TTC549 (cell line): ENCODE measurements around the gene SLC4A7.
"Not testable (repeated sequence)": the region's sequence is repeated elsewhere in the genome, so short reads cannot be mapped to it uniquely, and the experiment has no call there.

ENCODE experiments used
- FAIRE-seq: peaks from 2 replicates; lab custom pipeline; 2012; peaks lifted over from hg19 to GRCh38; lab: Jason Lieb, UNC

The SLC4A7 gene

GRCh38 chr3:27426926-27427325 is 57.3 kb downstream of the SLC4A7 start:
- FAIRE-seq, result no peak

GRCh38 chr3:27425896-27426565 is 58.2 kb downstream of the SLC4A7 start:
- FAIRE-seq, result no peak

- not testable (repeated sequence) for FAIRE-seq
Measured at GRCh38 chr3:27424812-27425521, 59.2 kb downstream of the SLC4A7 start.

GRCh38 chr3:27423463-27423862 is 60.7 kb downstream of the SLC4A7 start:
- FAIRE-seq, result no peak

GRCh38 chr3:27422617-27423016 is 61.6 kb downstream of the SLC4A7 start:
- no peak for FAIRE-seq

- no peak for FAIRE-seq
Measured at GRCh38 chr3:27415202-27415601, 69.0 kb downstream of the SLC4A7 start.

- FAIRE-seq, result no peak
Measured at GRCh38 chr3:27392950-27393679, 91.1 kb downstream of the SLC4A7 start.

GRCh38 chr3:27392414-27392813 is 91.8 kb downstream of the SLC4A7 start:
- FAIRE-seq, result not testable (repeated sequence)

- no peak for FAIRE-seq
Measured at GRCh38 chr3:27391796-27392195, 92.4 kb downstream of the SLC4A7 start.

- FAIRE-seq, result no peak
Measured at GRCh38 chr3:27387625-27388024, 96.6 kb downstream of the SLC4A7 start.

GRCh38 chr3:27385504-27385903 is 98.7 kb downstream of the SLC4A7 start:
- no peak for FAIRE-seq

- FAIRE-seq, result no peak
Measured at GRCh38 chr3:27384191-27384590, 100.0 kb downstream of the SLC4A7 start.

- no peak for FAIRE-seq
Measured at GRCh38 chr3:27380433-27381357, 103.5 kb downstream of the SLC4A7 start.

- no peak for FAIRE-seq
Measured at GRCh38 chr3:27378331-27378730, 105.9 kb downstream of the SLC4A7 start.

- FAIRE-seq, result no peak
Measured at GRCh38 chr3:27376109-27376772, 107.9 kb downstream of the SLC4A7 start.

GRCh38 chr3:27368831-27369607 is 115.2 kb downstream of the SLC4A7 start, which contains the start of gene NEK10:
NEK10 (minus strand) TSS chr3:27369383; CDS start chr3:27352882, 16,501 bp downstream.
- FAIRE-seq, result peak; percentile 45

GRCh38 chr3:27366062-27366591 is 118.1 kb downstream of the SLC4A7 start:
- no peak for FAIRE-seq

- no peak for FAIRE-seq
Measured at GRCh38 chr3:27360113-27361078, 123.8 kb downstream of the SLC4A7 start.

GRCh38 chr3:27358372-27358771 is 125.8 kb downstream of the SLC4A7 start:
- no peak for FAIRE-seq
